ENCODE measurements around the gene LMO1. TPM values are rescaled to one million over a fixed set of nuclear protein-coding genes. Genes with fewer than 3 reads are reported as not detected.

LMO1 gene
- total and polyA plus RNA-seq, 4 donors, result not detected

GRCh38 chr11:8230178-8230859, 33.4 kb downstream of the LMO1 start:
- Histone ChIP-seq H3K9me3 (ENCODE audit: control insufficient read depth in 4 of 4, low read length in 3 of 4) (no peaks in the 10 kb centered on the region), H3K9ac (ENCODE audit: low read depth in 1 of 2, low read length in 2 of 2) (no peak overlapping the region), H3K4me1 (ENCODE audit: control insufficient read depth in 4 of 4, insufficient read depth in 4 of 4, low read length in 3 of 4) (no peaks in the 10 kb centered on the region), H3K27me3 (ENCODE audit: control insufficient read depth in 4 of 4, insufficient read depth in 4 of 4, low read length in 3 of 4) (no peaks in the 10 kb centered on the region), H3K4me3 (ENCODE audit: low read depth in 1 of 3, low read length in 3 of 3) (no peak overlapping the region), H3K27ac (ENCODE audit: low read depth in 1 of 2, low read length in 2 of 2) (no peak overlapping the region), H3K36me3 (ENCODE audit: control insufficient read depth in 4 of 4, insufficient read depth in 3 of 4, low read depth in 1 of 4, low read length in 3 of 4) (no peaks in the 10 kb centered on the region)
- 94% methylated on average over 22 of the region's 22 CpGs for WGBS
- no peak for DNase-seq (ENCODE audit: low spot score)
- TF ChIP-seq SP1 (IDR thresholded peaks at IDR 0.05), result no peak
- no peak for TF ChIP-seq ZBTB33 (IDR thresholded peaks at IDR 0.05)
- TF ChIP-seq FOXA1 (IDR thresholded peaks at IDR 0.05), result no peak
- TF ChIP-seq REST (IDR thresholded peaks at IDR 0.05), result no peak
- TF ChIP-seq HNF4A (conservative IDR thresholded peaks at IDR 0.05), result no peak
- TF ChIP-seq ATF3 (IDR thresholded peaks at IDR 0.05), result no peak
- TF ChIP-seq FOXA2 (IDR thresholded peaks at IDR 0.05), result no peak
- no peak for TF ChIP-seq YY1 (IDR thresholded peaks at IDR 0.05)
- TF ChIP-seq JUND (IDR thresholded peaks at IDR 0.05), result no peak
- no peak for TF ChIP-seq HNF4G (IDR thresholded peaks at IDR 0.05)
- no peak for TF ChIP-seq NR2F2 (IDR thresholded peaks at IDR 0.05)
- no peak for TF ChIP-seq CTCF (IDR thresholded peaks at IDR 0.05; ENCODE audit: low read depth, low read length, missing input control)
- no peak for TF ChIP-seq RAD21 (IDR thresholded peaks at IDR 0.05)
- TF ChIP-seq TAF1 (conservative IDR thresholded peaks at IDR 0.05), result no peak
- TF ChIP-seq EGR1 (IDR thresholded peaks at IDR 0.05; ENCODE audit: low read depth in 2 of 2), result no peak
- TF ChIP-seq GABPA (IDR thresholded peaks at IDR 0.05 in 1 of 2, conservative IDR thresholded peaks at IDR 0.05 in 1 of 2), result no peak
